SHP77 (cell line): ENCODE measurements around the gene TMEM200A.
A peak's percentile ranks its signal among the peaks of the same experiment; 100 is the strongest.

ENCODE experiments used
- DNase-seq, 2 experiments: peaks; one replicate each; lab custom pipeline; 2025; lab: John Stamatoyannopoulos, UW

TMEM200A gene

GRCh38 chr6:130365166-130366106, at the start of gene TMEM200A:
TMEM200A (plus strand) TSS chr6:130366017; CDS start chr6:130440423, 74,406 bp downstream.
- peak; percentile 70 to 78 for DNase-seq

GRCh38 chr6:130320908-130321307, 44.9 kb upstream of the TMEM200A start:
- DNase-seq, result no peak

GRCh38 chr6:130322673-130323268, 43.0 kb upstream of the TMEM200A start:
- DNase-seq, result peak; percentile 18 to 54

GRCh38 chr6:130324657-130325056, 41.2 kb upstream of the TMEM200A start:
- DNase-seq, result no peak

GRCh38 chr6:130326496-130326895, 39.3 kb upstream of the TMEM200A start:
- no peak for DNase-seq

- DNase-seq, result no peak
Measured at GRCh38 chr6:130337534-130337933, 28.3 kb upstream of the TMEM200A start.

GRCh38 chr6:130346324-130346723, 19.5 kb upstream of the TMEM200A start:
- peak; percentile 10 to 17 for DNase-seq

- DNase-seq, result no peak
Measured at GRCh38 chr6:130354322-130354721, 11.5 kb upstream of the TMEM200A start.

GRCh38 chr6:130355572-130355971, 10.2 kb upstream of the TMEM200A start:
- DNase-seq, result no peak

- no peak for DNase-seq
Measured at GRCh38 chr6:130357436-130357835, 8.4 kb upstream of the TMEM200A start.

GRCh38 chr6:130359736-130360135, 6.1 kb upstream of the TMEM200A start:
- no peak for DNase-seq

GRCh38 chr6:130362128-130362527, 3.7 kb upstream of the TMEM200A start:
- no peak for DNase-seq

- no peak for DNase-seq
Measured at GRCh38 chr6:130364224-130364780, 1.5 kb upstream of the TMEM200A start.

GRCh38 chr6:130366107-130367005, 539 bp downstream of the TMEM200A start:
- peak; percentile 29 to 57 for DNase-seq

- DNase-seq, result no peak
Measured at GRCh38 chr6:130367767-130368166, 1.9 kb downstream of the TMEM200A start.

- no peak for DNase-seq
Measured at GRCh38 chr6:130368576-130368975, 2.8 kb downstream of the TMEM200A start.

- DNase-seq, result no peak
Measured at GRCh38 chr6:130369831-130370230, 4.0 kb downstream of the TMEM200A start.

- no peak for DNase-seq
Measured at GRCh38 chr6:130371921-130372420, 6.2 kb downstream of the TMEM200A start.

- DNase-seq, result no peak
Measured at GRCh38 chr6:130372786-130373185, 7.0 kb downstream of the TMEM200A start.

- DNase-seq, result no peak
Measured at GRCh38 chr6:130373992-130374391, 8.2 kb downstream of the TMEM200A start.

GRCh38 chr6:130376936-130377335, 11.1 kb downstream of the TMEM200A start:
- DNase-seq, result no peak

GRCh38 chr6:130377371-130377770, 11.6 kb downstream of the TMEM200A start:
- DNase-seq, result no peak
